Smooth muscle cell (in vitro differentiated cells): Measurements from ENCODE around the gene NXNL2. TPM values are rescaled to one million over a fixed set of nuclear protein-coding genes. Genes with fewer than 3 reads are reported as not detected.

Experiments used
- DNase-seq: peaks from one replicate; lab custom pipeline; 2025; ENCODE audit not compliant: unreplicated experiment; lab: John Stamatoyannopoulos, UW
- H2AFZ ChIP-seq: fragments of 200-600 bp; sonication (generic); 2 replicates; pipeline ENCODE4 v1.6.0; 2016; ENCODE audit warnings: antibody characterized with exemption, low read depth, mild to moderate bottlenecking
- H3F3A ChIP-seq: fragments of 200-600 bp; sonication (generic); 2 replicates; pipeline ENCODE4 v1.6.0; 2017; ENCODE audit warnings: antibody characterized with exemption, low read depth
- H3K27ac ChIP-seq: fragments of 200-600 bp; sonication (generic); 2 replicates; pipeline ENCODE4 v1.5.1; 2016; ENCODE audit warnings: low read depth, mild to moderate bottlenecking
- H3K27me3 ChIP-seq: fragments of 200-600 bp; sonication (generic); 2 replicates; pipeline ENCODE4 v1.6.1; 2016; ENCODE audit warnings: low read depth, mild to moderate bottlenecking
- H3K36me3 ChIP-seq: fragments of 200-600 bp; sonication (generic); 2 replicates; pipeline ENCODE4 v1.5.1; 2016; ENCODE audit warnings: low read depth
- H3K4me1 ChIP-seq: fragments of 200-600 bp; sonication (generic); 2 replicates; pipeline ENCODE4 v1.5.1; 2016; ENCODE audit warnings: low read depth
- H3K4me2 ChIP-seq: fragments of 200-600 bp; sonication (generic); 2 replicates; pipeline ENCODE4 v1.6.0; 2016; ENCODE audit warnings: mild to moderate bottlenecking
- H3K4me3 ChIP-seq: fragments of 200-600 bp; sonication (generic); 2 replicates; pipeline ENCODE4 v1.5.1; 2016; ENCODE audit warnings: mild to moderate bottlenecking
- H3K79me2 ChIP-seq: fragments of 200-600 bp; sonication (generic); 2 replicates; pipeline ENCODE4 v1.6.0; 2016; ENCODE audit warnings: low read depth, mild to moderate bottlenecking
- H3K9ac ChIP-seq: fragments of 200-600 bp; sonication (generic); 2 replicates; pipeline ENCODE4 v1.6.0; 2016; ENCODE audit warnings: low read depth
- H3K9me3 ChIP-seq: fragments of 200-600 bp; sonication (generic); replicated peaks from 2 replicates; pipeline ENCODE4 v1.5.1; 2016; ENCODE audit warnings: low read depth
- H4K20me1 ChIP-seq: fragments of 200-600 bp; sonication (generic); 2 replicates; pipeline ENCODE4 v1.6.0; 2016; ENCODE audit warnings: low read depth
- CTCF ChIP-seq: fragments of 200-600 bp; sonication (generic); IDR thresholded peaks from 2 replicates; pipeline ENCODE4 v1.5.1; 2017; ENCODE audit warnings: borderline replicate concordance, mild to moderate bottlenecking, antibody characterized with exemption; ENCODE audit not compliant: insufficient read depth, poor library complexity, severe bottlenecking
- WGBS: methylation state at CpG from one replicate; pipeline ENCODE4 v1.1.7; 2016; ENCODE audit warnings: low lambda C conversion rate; 5-methylcytosine and 5-hydroxymethylcytosine counted together
- polyA plus RNA-seq: library from polyadenylated mRNA; unstranded; fragments of >200 nt; fragmentation: Nextera tagmentation; extraction: Ambion mirVana; gene quantifications from 2 replicates; pipeline ENCODE4 v1.2.1, GENCODE V29; 2016
- total RNA-seq: library from RNA; depleted of rRNA; stranded (reverse); fragments of >200 nt; gene quantifications from 2 replicates; pipeline ENCODE4 v1.2.3, GENCODE V29; 2014

Gene NXNL2
- total and polyA plus RNA-seq, 2 experiments from 2014 or later: 0.24 to 0.36 TPM

GRCh38 chr9:88553350-88553749, 18.4 kb downstream of the NXNL2 start:
- Histone ChIP-seq H3K9ac (no peak overlapping the region), H3K27ac (no peak overlapping the region), H3K27me3 (no peaks in the 10 kb centered on the region), H3K9me3 (no peaks in the 10 kb centered on the region), H3K4me2 (no peak overlapping the region), H3F3A (no peaks in the 10 kb centered on the region), H2AFZ (no peak overlapping the region), H3K36me3 (no peaks in the 10 kb centered on the region), H4K20me1 (no peaks in the 10 kb centered on the region), H3K79me2 (no peaks in the 10 kb centered on the region), H3K4me1 (peaks cover 10% of the 10 kb centered on the region), H3K4me3 (no peak overlapping the region)
- DNase-seq: no peak
- WGBS: 89% methylated on average over 3 of the region's 3 CpGs
- TF ChIP-seq CTCF: no peak

- Histone ChIP-seq H3K4me3 (no peak overlapping the region), H4K20me1 (no peaks in the 10 kb centered on the region), H3K4me2 (no peak overlapping the region), H3K79me2 (no peaks in the 10 kb centered on the region), H3K36me3 (no peaks in the 10 kb centered on the region), H3K9me3 (no peaks in the 10 kb centered on the region), H3K27ac (no peak overlapping the region), H3K27me3 (no peaks in the 10 kb centered on the region), H3K4me1 (peaks cover 10% of the 10 kb centered on the region), H3F3A (no peaks in the 10 kb centered on the region), H3K9ac (no peak overlapping the region), H2AFZ (no peak overlapping the region)
- DNase-seq: no peak
- TF ChIP-seq CTCF: no peak
- WGBS: 88% methylated on average over 12 of the region's 12 CpGs
Measured at GRCh38 chr9:88555268-88555980, 20.4 kb downstream of the NXNL2 start.

- TF ChIP-seq CTCF: no peak
- H3K27ac ChIP-seq: no peak overlapping the region
- H3K4me3 ChIP-seq: no peak overlapping the region
- H3K4me1 ChIP-seq: no peaks in the 10 kb centered on the region
- no peak overlapping the region for H3K9ac ChIP-seq
- 68% methylated on average over 7 of the region's 7 CpGs for WGBS
- no peaks in the 10 kb centered on the region for H3K9me3 ChIP-seq
- no peaks in the 10 kb centered on the region for H3K36me3 ChIP-seq
- H3K4me2 ChIP-seq: no peak overlapping the region
- no peaks in the 10 kb centered on the region for H3F3A ChIP-seq
- DNase-seq: no peak
- no peaks in the 10 kb centered on the region for H3K27me3 ChIP-seq
- H4K20me1 ChIP-seq: no peaks in the 10 kb centered on the region
- no peaks in the 10 kb centered on the region for H3K79me2 ChIP-seq
- H2AFZ ChIP-seq: no peak overlapping the region
Measured at GRCh38 chr9:88559661-88560060, 24.7 kb downstream of the NXNL2 start.

- Histone ChIP-seq H3F3A (no peaks in the 10 kb centered on the region), H4K20me1 (no peaks in the 10 kb centered on the region), H3K36me3 (no peaks in the 10 kb centered on the region), H3K4me3 (no peak overlapping the region), H3K27ac (no peak overlapping the region), H3K9me3 (no peaks in the 10 kb centered on the region), H3K27me3 (no peaks in the 10 kb centered on the region), H3K79me2 (no peaks in the 10 kb centered on the region), H3K9ac (no peak overlapping the region), H3K4me1 (no peaks in the 10 kb centered on the region), H2AFZ (no peak overlapping the region), H3K4me2 (no peak overlapping the region)
- WGBS: 90% methylated on average over 3 of the region's 3 CpGs
- TF ChIP-seq CTCF: no peak
- DNase-seq: no peak
Measured at GRCh38 chr9:88567870-88568269, 32.9 kb downstream of the NXNL2 start.
